IMR-90 (cell line): ENCODE data around the gene NLGN3. TPM values are rescaled to one million over a fixed set of nuclear protein-coding genes. Genes with fewer than 3 reads are reported as not detected.

Source experiments
- ATAC-seq: fragments of 200-7000 bp; cut with Tn5 transposase; 2 replicates; pipeline ENCODE4 v1.9.1; 2020; ENCODE audit warnings: low read depth, mild to moderate bottlenecking, moderate library complexity
- BruUV-seq: library from RNA; stranded (reverse); fragments of 400-500 nt; replicated peaks from 2 replicates; lab custom pipeline; 2021; lab: Mats Ljungman, UMichigan
- CTCF ChIA-PET: fragments of 300-600 bp; formaldehyde crosslinking; extraction: SDS; loops from one replicate; lab custom pipeline; 2021; ENCODE audit warnings: antibody characterized with exemption; lab: Yijun Ruan, JAX
- POLR2A ChIA-PET: fragments of 300-600 bp; sonication (Branson Sonifier 250); formaldehyde crosslinking; loops from one replicate; lab custom pipeline; 2022; ENCODE audit warnings: antibody characterized with exemption; ENCODE audit not compliant: unreplicated experiment; lab: Charles Lee
- DNase-seq: peaks from one replicate; pipeline ENCODE4 v3.0.0; 2013
- H2AFZ ChIP-seq: replicated peaks from 2 replicates; pipeline ENCODE3; 2013; ENCODE audit warnings: low read length, mild to moderate bottlenecking; ENCODE audit not compliant: poor library complexity
- H2AK5ac ChIP-seq: 2 replicates; pipeline ENCODE4 v1.6.1; 2013; ENCODE audit warnings: low read depth, low read length, inconsistent platforms
- H2AK9ac ChIP-seq: replicated peaks from 2 replicates; pipeline ENCODE3; 2013; ENCODE audit warnings: mild to moderate bottlenecking, low read depth, low read length, moderate library complexity; ENCODE audit not compliant: poor library complexity
- H2BK120ac ChIP-seq: 2 replicates; pipeline ENCODE4 v1.6.1; 2013; ENCODE audit warnings: low read depth, low read length, inconsistent platforms
- H2BK15ac ChIP-seq: 3 replicates; pipeline ENCODE4 v1.6.1; 2013; ENCODE audit warnings: low read depth, low read length, inconsistent platforms
- H2BK20ac ChIP-seq: 2 replicates; pipeline ENCODE4 v1.6.1; 2013; ENCODE audit warnings: low read depth, mild to moderate bottlenecking, inconsistent platforms, low read length, moderate library complexity
- H2BK5ac ChIP-seq: 2 replicates; pipeline ENCODE4 v1.6.1; 2013; ENCODE audit warnings: mild to moderate bottlenecking, low read depth, low read length, inconsistent platforms; ENCODE audit not compliant: poor library complexity, severe bottlenecking
- H3K14ac ChIP-seq: replicated peaks from 2 replicates; pipeline ENCODE4 v1.6.1; 2013; ENCODE audit warnings: low read depth, low read length, inconsistent platforms
- H3K18ac ChIP-seq: 2 replicates; pipeline ENCODE4 v1.6.1; 2013; ENCODE audit warnings: low read depth, low read length, control low read depth
- H3K23ac ChIP-seq: 2 replicates; pipeline ENCODE4 v1.6.1; 2013; ENCODE audit warnings: low read depth, low read length, inconsistent platforms
- H3K27ac ChIP-seq: 2 replicates; pipeline ENCODE4 v1.5.1; 2013; ENCODE audit warnings: mild to moderate bottlenecking, control low read depth, low read length; ENCODE audit not compliant: insufficient read depth
- H3K27me3 ChIP-seq: 2 replicates; pipeline ENCODE4 v1.6.1; 2013; ENCODE audit warnings: low read length; ENCODE audit not compliant: control insufficient read depth, insufficient read depth
- H3K36me3 ChIP-seq: 2 replicates; pipeline ENCODE4 v1.6.1; 2013; ENCODE audit warnings: low read length, mixed read lengths; ENCODE audit not compliant: control insufficient read depth, insufficient read depth
- H3K4ac ChIP-seq: 2 replicates; pipeline ENCODE4 v1.6.1; 2013; ENCODE audit warnings: low read depth, low read length, inconsistent platforms
- H3K4me1 ChIP-seq: 2 replicates; pipeline ENCODE4 v1.6.1; 2013; ENCODE audit warnings: low read length, mixed read lengths; ENCODE audit not compliant: control insufficient read depth, insufficient read depth
- H3K4me2 ChIP-seq: 2 replicates; pipeline ENCODE4 v1.6.1; 2013; ENCODE audit warnings: low read depth, mild to moderate bottlenecking, control low read depth, low read length, moderate library complexity
- H3K4me3 ChIP-seq: 2 replicates; pipeline ENCODE4 v1.5.1; 2013; ENCODE audit warnings: low read depth, mild to moderate bottlenecking, control low read depth, low read length, moderate library complexity; ENCODE audit not compliant: insufficient read depth
- H3K56ac ChIP-seq: 2 replicates; pipeline ENCODE4 v1.6.1; 2013; ENCODE audit warnings: low read length, inconsistent platforms; ENCODE audit not compliant: insufficient read depth; ENCODE audit errors: extremely low read depth
- H3K79me1 ChIP-seq, 2 experiments: 2 replicates each; pipeline ENCODE4 v1.6.1; 2013; ENCODE audit warnings: low read length in 2 of 2, inconsistent platforms in 1 of 2, low read depth in 1 of 2
- H3K9ac ChIP-seq: 2 replicates; pipeline ENCODE4 v1.6.1; 2013; ENCODE audit warnings: low read depth, low read length, control low read depth
- H3K9me1 ChIP-seq: 2 replicates; pipeline ENCODE4 v1.6.1; 2013; ENCODE audit warnings: low read length, inconsistent platforms; ENCODE audit not compliant: insufficient read depth
- H3K9me3 ChIP-seq: 2 replicates; pipeline ENCODE4 v1.6.1; 2013; ENCODE audit warnings: low read length; ENCODE audit not compliant: control insufficient read depth, insufficient read depth
- H4K20me1 ChIP-seq: 2 replicates; pipeline ENCODE4 v1.6.1; 2013; ENCODE audit warnings: low read length, inconsistent platforms; ENCODE audit not compliant: insufficient read depth
- H4K5ac ChIP-seq: 2 replicates; pipeline ENCODE4 v1.6.1; 2013; ENCODE audit warnings: mild to moderate bottlenecking, low read depth, low read length, control low read depth
- H4K8ac ChIP-seq, 2 experiments: 2 replicates each; pipeline ENCODE4 v1.6.1; 2013; ENCODE audit warnings: low read depth in 2 of 2, low read length in 2 of 2, control low read depth in 1 of 2, inconsistent platforms in 1 of 2
- H4K91ac ChIP-seq: 2 replicates; pipeline ENCODE4 v1.6.1; 2013; ENCODE audit warnings: low read depth, low read length, inconsistent platforms; ENCODE audit not compliant: insufficient read depth
- MAFK ChIP-seq: IDR thresholded peaks from 2 replicates; pipeline ENCODE4 v1.6.1; 2012; ENCODE audit warnings: low read depth, low read length, improper control_type of control experiment
- MAZ ChIP-seq: IDR thresholded peaks from 2 replicates; pipeline ENCODE4 v1.6.1; 2012; ENCODE audit warnings: low read depth, mild to moderate bottlenecking, low read length, improper control_type of control experiment, moderate library complexity, borderline replicate concordance
- RFX5 ChIP-seq: IDR thresholded peaks from 2 replicates; pipeline ENCODE4 v1.8.0; 2012; ENCODE audit warnings: low read depth, mild to moderate bottlenecking, low read length, moderate library complexity
- WGBS, 2 experiments: methylation state at CpG; one replicate each; pipeline versions ENCODE4 v1.1.5 to v1.1.7; 2013; ENCODE audit warnings: missing lambda C conversion rate in 2 of 2; ENCODE audit not compliant: insufficient read length in 1 of 2; ENCODE audit errors: extremely low coverage in 2 of 2; 5-methylcytosine and 5-hydroxymethylcytosine counted together
- dilution Hi-C: fragments of 300-500 bp; cut with HindIII; formaldehyde crosslinking; loops from one replicate; pipeline ENCODE4 v1.14.3; 2018; ENCODE audit warnings: low sequenced_read_pairs; ENCODE audit not compliant: unreplicated experiment
- in situ Hi-C: fragments of 300-500 bp; cut with MboI; formaldehyde crosslinking; loops from 3 replicates; pipeline ENCODE4 v1.14.3; 2019; ENCODE audit warnings: low sequenced_read_pairs, inconsistent platforms, mixed read lengths
- intact Hi-C: fragments of 100-400 bp; cut with micrococcal nuclease; formaldehyde crosslinking; loops from 2 replicates; pipeline ENCODE4 v1.10.0; 2022
- polyA plus RNA-seq, 3 experiments: library from polyadenylated mRNA; depleted of rRNA; stranded (reverse); fragments of >200 nt; gene quantifications; 2 replicates each; pipeline ENCODE4 v1.2.3, GENCODE V29; 2012; ENCODE audit warnings: low replicate concordance in 1 of 3
- total RNA-seq: library from RNA; depleted of rRNA; stranded (reverse); fragments of >200 nt; gene quantifications from 2 replicates; pipeline ENCODE4 v1.2.3, GENCODE V29; 2012
- TF ChIP-seq, protein P1 (sequence below): fragments of 150-350 bp; IDR thresholded peaks from 2 replicates; pipeline ENCODE4 v1.6.1; 2016; ENCODE audit warnings: low read depth, mild to moderate bottlenecking, low read length, moderate library complexity, borderline replicate concordance

Gene NLGN3
- total and polyA plus RNA-seq, 2 of the 4 experiments (the other 2 are of a cell fraction) = 0.18 to 0.39 TPM

- H3K23ac ChIP-seq = no peak overlapping the region
- H3K4me1 ChIP-seq = peaks cover 2% of the 10 kb centered on the region; the same call in 1 of the 2 replicates
- in situ Hi-C loops (no loop called here), intact Hi-C loops (no loop called here), dilution Hi-C loops (no loop called here)
- no peak overlapping the region for H2AK5ac ChIP-seq
- no peak overlapping the region for H3K14ac ChIP-seq
- H3K4ac ChIP-seq = no peak overlapping the region
- H3K9me1 ChIP-seq = peaks cover 3% of the 10 kb centered on the region; the same call in 1 of the 2 replicates
- H3K36me3 ChIP-seq = no peaks in the 10 kb centered on the region; the same call in 1 of the 2 replicates
- no peak overlapping the region for H2BK15ac ChIP-seq
- TF ChIP-seq MAZ (no peak), RFX5 (no peak), MAFK (no peak)
- TF ChIP-seq, protein P1, sequence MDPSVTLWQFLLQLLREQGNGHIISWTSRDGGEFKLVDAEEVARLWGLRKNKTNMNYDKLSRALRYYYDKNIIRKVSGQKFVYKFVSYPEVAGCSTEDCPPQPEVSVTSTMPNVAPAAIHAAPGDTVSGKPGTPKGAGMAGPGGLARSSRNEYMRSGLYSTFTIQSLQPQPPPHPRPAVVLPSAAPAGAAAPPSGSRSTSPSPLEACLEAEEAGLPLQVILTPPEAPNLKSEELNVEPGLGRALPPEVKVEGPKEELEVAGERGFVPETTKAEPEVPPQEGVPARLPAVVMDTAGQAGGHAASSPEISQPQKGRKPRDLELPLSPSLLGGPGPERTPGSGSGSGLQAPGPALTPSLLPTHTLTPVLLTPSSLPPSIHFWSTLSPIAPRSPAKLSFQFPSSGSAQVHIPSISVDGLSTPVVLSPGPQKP = no peak
- 80% methylated on average over 6 of the region's 28 CpGs; no CpG with 5 or more reads in 1 of the 2 experiments for WGBS, 2 experiments
- peaks cover 4% of the 10 kb centered on the region; the same call in 1 of the 2 replicates for H3K27me3 ChIP-seq
- no peak overlapping the region for H2BK20ac ChIP-seq
- H4K5ac ChIP-seq = no peak overlapping the region
- H2BK120ac ChIP-seq = no peak overlapping the region
- CTCF ChIA-PET = no interaction called here
- no peak overlapping the region for H3K9ac ChIP-seq
- no peaks in the 10 kb centered on the region for H3K79me1 ChIP-seq
- no peak overlapping the region for H3K4me2 ChIP-seq
- no peaks in the 10 kb centered on the region for H3K9me3 ChIP-seq
- no peak for ATAC-seq
- H3K18ac ChIP-seq = no peak overlapping the region
- no peak overlapping the region for H4K91ac ChIP-seq
- H4K20me1 ChIP-seq = no peaks in the 10 kb centered on the region
- no peak for DNase-seq
- no peak overlapping the region for H3K56ac ChIP-seq
- POLR2A ChIA-PET = no interaction called here
- H4K8ac ChIP-seq = no peak overlapping the region
- no TSS peak for BruUV-seq
- H3K4me3 ChIP-seq = no peak overlapping the region
- H2BK5ac ChIP-seq = no peak overlapping the region
- H3K27ac ChIP-seq = no peak overlapping the region
- no peak overlapping the region for H2AK9ac ChIP-seq
- H2AFZ ChIP-seq = peak overlapping the region; percentile 22
Observed at GRCh38 chrX:71147496-71148277, 3.0 kb downstream of the NLGN3 start.
